GM21367 (cell line): Measurements from ENCODE around the gene PNLIPRP3.

ENCODE experiments used
- ATAC-seq: cut with Tn5 transposase; IDR thresholded peaks from one replicate; pipeline ENCODE4 v1.9.1; 2021; ENCODE audit not compliant: unreplicated experiment

The PNLIPRP3 gene

DNA sequence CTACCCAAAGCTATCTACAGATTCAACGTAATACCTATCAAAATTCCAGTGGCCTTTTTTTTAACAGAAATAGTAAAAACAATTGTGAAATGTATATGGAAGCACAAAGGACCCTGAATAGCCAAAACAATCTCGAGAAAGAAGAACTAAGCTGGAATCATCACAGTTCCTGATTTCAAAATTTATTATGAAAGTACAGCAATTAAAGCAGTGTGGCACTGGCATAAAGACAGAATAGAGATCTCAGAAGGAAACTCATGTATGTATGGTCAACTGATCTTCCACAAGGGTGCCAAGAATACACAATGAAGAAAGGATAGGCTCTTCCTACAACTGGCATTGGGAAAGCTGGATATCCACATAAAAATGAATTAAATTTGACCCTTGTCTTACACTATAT, 23.2 kb downstream of the PNLIPRP3 start:
- no peak for ATAC-seq

DNA sequence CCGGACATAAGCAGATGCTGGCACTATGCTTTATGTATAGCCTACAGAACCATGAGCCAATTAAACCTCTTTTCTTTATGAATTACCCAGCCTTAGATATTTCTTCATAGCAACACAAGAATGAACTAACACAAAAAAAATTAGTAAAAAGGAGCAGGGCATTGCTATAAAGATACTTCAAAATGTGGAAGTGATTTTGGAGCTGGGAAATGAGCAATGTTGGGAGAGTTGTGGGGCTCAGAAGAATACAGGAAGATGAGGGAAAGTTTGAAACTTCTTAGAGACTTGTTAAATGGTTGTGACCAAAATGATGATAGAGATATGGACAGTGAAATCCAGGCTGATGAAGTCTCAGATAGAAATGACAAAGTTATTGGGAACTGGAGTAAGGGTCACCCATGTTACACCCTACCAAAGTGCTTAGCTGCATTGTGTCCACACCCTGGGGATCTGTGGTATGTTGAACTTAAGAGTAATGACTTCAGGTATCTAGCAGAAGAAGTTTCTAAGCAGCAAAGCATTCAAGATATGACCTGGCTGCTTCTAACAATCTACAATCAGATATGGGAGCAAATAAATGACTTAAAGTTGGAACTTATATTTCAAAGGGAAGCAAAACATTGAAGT, 24.2 kb downstream of the PNLIPRP3 start:
- ATAC-seq: no peak

DNA sequence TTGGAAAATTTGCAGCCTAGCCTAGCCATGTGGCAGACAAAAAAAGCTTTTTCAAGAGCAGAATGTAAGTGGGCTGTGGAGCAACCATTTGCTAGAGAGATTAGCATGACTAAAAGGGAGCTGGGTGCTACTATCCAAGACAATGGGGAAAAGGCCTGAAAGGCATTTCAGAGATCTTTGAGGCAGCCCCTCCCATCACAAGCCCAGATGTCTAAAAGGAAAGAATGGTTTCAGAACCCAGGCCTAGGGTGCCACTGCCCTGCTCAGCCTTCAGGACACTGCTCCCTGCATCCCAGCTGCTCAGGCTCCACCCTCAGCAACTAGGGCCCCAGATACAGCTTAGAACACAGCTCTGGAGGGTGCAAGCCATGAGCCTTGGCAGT, 24.7 kb downstream of the PNLIPRP3 start:
- no peak for ATAC-seq

DNA sequence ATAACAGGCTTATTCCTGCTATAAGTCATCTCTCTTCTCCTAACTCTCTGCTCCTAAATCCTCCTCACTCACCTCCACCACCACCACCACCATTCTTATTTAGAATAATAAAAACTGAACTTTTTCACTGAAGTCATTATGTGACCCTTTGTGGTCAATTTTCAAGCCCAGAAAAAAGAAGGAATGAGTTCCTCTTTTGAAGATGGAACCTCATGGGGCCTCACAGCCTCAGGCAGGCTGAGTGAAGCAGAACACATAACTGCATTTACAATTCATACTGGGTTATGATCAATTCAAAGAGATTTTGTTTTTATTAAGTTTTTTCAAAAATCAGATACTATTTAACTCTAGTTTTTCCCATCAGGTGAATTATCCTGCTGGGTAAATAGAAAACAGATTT, 29.8 kb downstream of the PNLIPRP3 start:
- no peak for ATAC-seq

DNA sequence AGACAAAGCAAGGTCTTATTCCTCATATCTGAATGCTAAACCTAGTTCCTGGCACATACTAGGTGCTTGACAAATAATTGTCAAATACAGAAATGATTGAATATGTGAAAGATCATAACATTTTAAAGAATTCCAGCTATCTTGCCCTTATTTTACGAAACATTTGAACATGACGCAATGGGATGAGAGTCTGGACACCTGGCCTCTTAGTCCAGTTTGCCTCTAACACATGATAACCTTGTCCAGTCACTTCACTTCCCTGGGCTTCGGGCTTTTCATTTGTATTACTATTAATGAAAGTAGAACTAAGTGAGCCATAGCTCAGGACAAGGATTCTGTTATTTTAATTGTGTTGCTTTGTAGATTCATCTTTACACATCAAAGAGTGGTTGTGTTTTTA, 32.6 kb downstream of the PNLIPRP3 start:
- ATAC-seq: no peak

DNA sequence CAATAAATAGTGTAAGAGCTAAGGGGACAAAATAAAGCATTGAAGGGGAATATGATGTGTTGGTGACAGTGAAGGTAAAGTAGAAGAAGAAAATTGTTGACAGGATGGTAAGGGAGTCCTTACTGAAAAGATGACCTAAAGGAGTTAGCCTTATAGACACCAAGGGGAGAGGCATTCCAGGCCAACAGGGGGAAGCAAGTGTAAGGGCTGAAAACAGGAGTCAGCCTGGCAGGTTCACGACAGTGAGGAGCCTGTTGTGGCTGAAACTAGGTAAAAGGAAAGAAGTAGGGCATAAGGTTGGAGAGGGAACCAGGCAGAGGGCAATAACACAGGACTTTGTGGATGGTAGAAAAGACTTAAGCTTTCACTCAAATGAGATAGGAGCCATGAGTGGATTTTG, 34.0 kb downstream of the PNLIPRP3 start:
- no peak for ATAC-seq

DNA sequence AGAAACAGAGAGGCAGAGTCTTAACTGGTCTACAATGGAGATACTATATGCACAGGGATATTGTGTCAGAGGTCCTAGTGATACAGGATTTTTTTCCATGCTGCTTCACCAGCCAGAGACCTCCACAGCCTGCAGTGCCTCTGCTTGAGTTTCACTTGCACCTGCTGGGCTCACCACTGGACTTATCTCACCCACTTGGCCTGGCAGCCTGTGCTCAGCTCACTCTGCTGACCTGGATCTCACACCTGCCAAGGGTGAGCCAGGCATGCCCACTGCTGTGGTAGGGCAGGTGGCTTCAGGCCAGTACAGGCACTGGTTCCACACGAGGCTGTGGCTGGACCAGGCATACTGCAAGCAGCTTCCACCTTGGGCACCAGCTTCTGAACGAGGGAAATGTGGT, 36.6 kb downstream of the PNLIPRP3 start:
- no peak for ATAC-seq

DNA sequence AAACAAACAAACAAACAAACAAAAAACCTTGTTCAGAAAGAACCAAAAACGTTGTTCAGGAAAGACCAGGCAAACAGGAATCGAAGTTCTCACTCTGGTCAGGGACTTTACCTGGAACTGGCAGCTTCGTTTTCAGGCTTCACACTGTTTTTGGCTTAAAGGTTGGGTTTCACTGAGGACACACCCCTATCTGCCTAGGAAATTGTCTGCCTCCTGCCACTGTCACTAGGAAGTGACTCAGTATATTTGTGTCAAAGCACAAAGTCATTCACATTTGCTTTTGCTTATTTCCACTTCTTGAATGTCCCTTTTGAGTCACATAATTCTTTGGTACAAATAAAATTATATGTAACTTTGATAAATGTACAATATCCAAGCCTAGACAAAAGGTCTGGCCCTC, 37.9 kb downstream of the PNLIPRP3 start:
- ATAC-seq: no peak

DNA sequence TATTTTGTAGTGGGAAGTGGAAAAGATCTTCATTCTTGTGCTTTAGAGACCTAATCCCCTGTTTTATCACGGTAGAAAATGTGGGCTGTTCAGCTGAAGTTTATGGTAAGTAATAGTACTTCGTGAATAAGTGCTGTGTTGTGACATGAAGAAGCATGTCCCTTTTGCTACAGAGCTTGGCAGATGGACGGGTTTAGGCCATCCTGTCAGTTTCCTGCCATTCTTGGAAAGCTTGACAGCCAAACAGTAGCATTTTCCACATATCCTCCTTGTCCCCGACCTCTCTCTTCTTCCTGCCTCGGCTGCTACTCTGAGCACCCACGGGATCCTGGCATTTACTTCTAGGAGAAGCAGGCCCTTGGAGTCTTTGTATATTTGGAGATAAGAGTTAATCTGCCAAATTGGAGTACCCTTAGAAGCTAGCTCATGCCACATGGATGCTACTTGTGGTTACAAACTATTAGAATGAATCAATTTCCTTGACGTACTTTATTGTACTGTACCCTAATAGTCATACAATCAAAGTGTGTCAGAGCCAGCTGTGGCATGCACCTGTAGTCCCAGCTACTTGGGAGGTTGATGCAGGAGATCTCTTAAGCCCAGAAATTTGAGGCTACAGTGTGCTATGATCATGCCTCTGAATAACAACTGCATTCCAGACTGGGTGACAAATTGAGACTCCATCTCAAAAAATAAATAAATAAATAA, 39.2 kb downstream of the PNLIPRP3 start:
- no peak for ATAC-seq

DNA sequence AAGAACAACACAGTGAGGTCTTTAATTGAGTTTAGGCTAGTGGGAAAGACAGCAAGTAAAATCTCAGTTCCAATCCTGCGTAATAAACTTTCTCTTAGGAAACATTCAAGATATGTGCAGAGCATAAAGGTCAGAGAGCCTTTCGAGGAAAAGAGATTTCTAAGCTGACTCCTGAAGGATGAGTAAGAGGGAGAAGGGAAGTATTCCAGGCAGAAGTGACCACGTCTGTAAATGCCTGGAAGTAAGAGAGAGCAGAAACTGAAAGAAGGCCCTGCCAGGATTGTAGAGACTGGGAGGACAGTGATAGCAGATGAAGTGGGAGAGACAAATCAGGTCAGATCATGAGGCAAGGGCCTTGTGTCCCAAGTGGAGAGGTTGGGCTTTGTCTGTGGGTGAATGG, 41.8 kb downstream of the PNLIPRP3 start:
- ATAC-seq: no peak

DNA sequence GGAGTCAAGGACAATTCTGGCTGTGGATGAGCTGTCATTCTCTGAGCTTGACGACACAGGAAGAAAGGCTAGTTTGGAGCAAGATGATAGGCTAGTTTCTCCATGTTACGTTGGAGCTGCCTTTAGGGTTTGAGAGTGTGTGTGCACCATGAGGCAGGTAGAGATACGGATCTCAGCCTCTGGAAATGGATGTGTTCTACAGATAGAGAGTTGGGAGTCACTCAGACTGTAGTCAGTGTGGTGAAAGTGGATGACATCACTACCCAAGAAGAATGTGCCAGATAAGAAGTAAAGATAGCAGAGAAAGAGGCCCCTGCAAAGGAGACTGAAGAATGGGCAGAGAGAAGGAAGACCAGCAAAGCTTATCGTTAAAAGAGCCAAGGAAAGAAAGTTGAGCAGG, 42.4 kb downstream of the PNLIPRP3 start:
- no peak for ATAC-seq

DNA sequence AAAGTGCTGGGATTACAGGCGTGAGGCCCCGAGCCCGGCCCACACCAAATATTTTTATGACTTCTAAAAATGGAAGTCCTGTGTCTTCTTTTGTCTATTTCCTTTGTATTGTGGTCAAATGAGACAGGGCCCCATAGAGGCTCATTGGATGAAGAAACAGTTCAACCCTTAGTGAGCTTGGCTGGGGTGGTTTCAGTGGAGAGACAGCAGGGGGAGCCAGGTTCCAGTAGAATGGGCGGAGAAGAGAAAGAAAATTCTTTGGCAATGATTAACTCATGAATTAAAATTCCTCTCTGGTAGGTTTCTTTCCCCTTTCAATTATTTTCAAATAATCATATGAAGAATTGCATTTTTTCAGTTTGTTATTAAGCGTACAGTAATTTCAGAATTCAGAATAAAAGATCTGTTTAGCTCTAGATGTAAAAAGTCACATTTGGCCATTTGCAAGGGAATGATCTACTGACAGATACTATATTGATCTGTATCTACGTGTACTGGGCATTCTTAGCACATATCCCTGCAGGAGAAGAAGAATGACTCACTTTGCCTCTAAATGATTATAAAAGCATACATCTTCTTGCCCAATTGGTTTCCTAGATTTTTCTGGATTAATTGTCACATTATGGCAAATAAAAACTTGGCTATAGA, 43.2 kb downstream of the PNLIPRP3 start:
- no peak for ATAC-seq

DNA sequence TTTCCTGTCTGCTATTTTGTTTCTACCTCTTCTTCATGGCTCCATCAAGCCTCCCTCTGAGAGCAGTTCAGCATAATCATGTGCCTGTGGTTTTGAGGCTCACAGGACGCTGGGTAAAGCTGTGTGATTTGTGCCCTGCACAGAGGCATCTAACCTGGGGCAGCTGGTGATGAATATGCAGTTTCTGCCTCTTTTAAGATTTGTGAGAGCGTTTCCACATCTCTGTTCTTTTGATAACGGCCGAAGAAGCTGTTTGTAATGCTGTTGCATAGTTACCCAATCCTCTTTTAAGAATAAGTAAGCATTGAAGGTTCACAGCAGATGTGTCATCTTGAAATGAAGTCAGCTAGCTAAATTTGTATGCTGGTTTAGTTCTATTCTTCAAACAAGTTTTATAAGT, 45.2 kb downstream of the PNLIPRP3 start:
- no peak for ATAC-seq

DNA sequence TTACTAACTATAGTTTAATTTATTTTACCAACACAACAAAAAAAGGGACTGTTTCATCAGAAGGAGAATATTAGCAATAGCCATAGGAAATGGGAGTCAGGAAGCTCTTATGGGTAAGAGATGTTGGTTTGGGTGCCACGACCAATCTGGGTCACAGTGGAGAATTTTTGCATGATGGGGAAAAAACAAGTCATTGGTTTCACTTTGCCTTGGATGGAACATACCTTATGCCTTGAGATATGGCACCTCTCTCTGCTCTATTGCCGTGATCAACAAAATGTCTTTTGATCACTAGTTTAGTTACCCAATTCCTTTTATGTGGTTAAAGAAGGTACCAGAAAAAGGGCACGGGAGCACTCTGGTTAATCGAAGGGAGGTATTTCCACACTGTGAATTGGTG, 48.2 kb downstream of the PNLIPRP3 start:
- no peak for ATAC-seq

DNA sequence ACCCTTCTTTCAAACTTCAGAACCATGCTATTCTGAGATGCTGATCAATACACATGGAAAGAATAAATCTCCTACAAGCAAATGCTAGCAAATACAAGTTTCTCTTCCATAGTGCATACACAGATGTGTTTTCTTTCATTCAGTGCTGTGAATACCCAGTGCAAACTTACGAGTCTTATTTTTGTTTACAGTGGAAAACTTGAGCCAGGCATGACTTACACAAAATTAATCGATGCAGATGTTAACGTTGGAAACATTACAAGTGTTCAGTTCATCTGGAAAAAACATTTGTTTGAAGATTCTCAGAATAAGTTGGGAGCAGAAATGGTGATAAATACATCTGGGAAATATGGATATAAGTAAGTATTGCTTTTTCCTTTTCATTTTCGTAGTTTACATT, 48.8 kb downstream of the PNLIPRP3 start:
- no peak for ATAC-seq

DNA sequence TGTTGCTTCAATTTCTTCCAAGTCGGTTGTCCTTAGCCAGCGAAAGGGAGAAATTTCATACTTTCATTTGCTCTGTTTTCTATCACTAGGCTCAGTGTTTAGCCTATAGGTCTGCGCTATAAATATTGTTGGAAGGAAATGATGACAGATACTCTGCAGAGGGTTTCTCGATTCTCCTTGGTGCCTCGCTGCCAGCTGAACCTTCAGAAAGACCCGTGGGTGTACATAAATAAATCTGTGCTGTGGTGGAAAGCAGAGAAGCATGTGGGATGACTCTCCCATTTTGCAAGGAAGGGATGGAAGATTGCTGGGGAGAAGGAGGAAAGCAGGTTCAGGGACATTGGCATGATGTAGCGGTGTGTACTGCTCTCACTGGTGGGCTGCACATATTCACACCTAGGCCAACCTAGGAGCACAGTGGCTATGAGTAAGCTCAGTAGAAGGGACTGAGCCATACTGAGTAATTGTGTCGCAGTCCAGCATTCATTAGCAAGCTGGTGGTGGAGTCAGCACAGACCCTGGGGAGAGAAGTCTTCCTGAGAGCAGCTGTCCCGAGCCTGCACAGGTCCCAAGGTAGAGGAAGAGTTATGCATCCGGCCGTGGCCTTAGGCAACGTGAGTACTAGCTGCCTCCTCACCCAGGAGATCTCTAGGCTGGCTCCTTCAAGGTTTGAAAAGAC, 50.5 kb downstream of the PNLIPRP3 start:
- ATAC-seq: no peak

DNA sequence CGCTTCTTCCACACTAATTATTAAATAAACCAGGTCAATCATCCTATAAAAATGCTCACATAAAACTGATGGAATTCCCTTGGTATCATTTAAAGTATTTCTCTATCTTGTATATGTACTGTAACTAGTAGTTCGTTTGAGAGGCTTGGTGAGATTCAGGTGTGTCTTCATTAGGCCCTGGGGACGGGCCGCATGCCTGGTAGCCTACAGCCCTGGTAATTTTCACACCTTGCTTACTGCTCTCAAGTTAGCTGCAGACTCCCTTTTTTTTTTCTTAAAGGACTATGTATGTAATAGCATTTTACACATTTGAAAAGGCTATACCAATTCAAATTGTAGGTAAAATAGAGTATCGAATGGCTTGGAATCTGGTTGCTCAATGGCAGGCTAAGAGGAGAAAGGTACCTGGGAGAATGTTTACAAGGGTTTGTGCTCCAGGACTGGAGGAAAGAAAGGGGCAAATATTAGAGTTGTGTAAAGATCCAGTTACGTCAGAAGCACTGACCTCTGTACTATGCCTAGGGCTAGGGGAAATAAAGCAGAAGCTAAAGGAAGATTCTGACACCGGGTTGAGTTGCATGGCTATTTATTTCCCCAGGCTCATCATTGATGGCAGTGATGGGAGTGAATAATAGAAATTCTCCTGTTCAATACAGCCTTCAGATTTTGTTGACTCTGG, 59.3 kb downstream of the PNLIPRP3 start:
- no peak for ATAC-seq

DNA sequence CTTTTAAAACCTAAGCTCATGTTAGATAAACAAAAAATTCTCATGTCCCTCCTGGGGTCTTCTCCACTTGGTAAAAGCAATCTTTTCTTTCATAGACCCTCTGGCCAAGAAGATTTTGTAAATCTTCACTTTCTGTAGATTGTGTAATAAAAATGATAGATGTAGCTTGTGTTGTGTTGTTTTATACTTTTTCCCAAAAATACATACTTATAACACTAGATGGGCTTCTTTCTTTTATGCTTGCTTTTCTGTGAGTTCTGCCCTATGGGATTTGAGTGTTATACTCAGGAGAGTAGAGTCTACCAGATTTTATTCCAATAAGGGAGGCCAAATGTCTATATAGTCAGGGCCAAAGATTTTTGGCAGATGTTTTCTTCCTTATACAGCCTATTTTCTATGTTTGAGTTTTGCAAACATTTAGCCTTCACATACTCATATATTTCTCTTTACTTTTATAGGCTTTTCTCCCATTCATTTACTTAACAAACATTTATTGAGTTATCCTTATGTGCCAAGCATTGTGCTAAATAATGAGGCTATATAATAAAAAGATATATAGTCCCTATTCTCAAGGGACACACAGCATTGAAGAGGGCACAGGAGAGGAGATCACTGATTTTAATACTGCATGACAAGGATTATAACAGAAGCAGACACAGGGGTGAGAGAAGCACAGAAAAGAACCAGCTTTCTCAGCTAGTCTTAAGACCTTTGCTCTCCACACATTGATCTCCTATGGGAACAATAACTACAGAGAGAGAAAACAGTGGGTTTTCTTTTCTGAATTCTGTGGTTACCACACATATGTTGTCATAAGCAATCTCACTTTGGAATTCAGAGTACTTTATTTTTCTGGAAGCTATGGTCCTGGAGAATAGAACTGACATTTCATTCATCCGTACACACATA, 60.1 kb downstream of the PNLIPRP3 start:
- no peak for ATAC-seq

DNA sequence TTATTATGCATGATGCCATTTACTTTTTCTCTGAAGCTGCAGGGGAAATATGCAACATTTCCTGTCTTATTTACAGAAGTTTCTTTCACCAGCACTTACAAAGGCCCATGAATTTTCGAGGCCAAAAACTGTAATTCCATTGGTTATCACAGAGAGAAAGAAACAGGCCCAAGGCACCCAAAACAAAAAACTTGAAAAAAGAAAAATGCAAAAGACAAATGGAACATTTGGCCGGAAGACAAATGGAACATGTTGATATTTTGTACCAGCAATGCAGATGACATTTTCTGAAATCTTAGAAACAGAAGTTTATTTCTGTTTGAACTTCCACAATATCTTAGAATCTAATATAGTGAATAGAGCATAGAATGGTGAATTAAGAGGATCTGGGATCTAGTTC, 61.8 kb downstream of the PNLIPRP3 start:
- no peak for ATAC-seq

DNA sequence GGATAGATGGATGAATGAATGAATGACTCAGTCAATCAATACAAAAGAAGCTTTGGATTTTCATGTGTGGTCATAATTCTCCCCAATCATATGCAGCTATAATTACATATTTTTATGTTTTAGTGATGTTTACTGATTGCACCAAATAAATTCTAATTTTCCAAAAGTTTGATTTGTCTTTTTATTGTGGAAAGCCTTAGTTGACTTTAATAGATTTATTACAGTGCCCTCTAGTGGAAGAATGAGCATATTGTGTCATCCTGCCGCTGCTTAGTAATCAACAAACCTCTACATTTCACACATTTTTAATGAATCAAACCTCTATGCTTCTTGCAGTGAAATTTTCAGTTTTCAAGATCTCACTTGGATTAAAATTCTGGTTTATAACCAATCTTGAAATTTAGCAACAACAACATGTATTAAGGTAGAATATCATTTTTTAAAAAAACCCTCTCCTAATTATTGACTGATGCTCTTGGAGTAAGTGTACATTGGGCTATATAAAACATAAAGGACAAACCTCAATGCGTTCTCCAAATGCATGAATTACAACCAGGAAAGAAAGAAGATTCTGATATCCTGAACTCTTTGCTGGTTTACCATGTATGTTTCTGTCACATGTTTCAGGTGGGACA, 62.5 kb downstream of the PNLIPRP3 start:
- ATAC-seq: no peak
